SU-DHL-6 (cell line): Measurements from ENCODE around the gene PSMB8.

ENCODE experiments used
- H2AFZ ChIP-seq: fragments of 200-600 bp; sonication (generic); 2 replicates; pipeline ENCODE4 v1.6.1; 2014; ENCODE audit warnings: low read depth, mild to moderate bottlenecking, moderate library complexity, mixed read lengths, antibody characterized with exemption, low read length; ENCODE audit not compliant: severe bottlenecking
- H3F3A ChIP-seq: fragments of 200-600 bp; shearing (Covaris generic); 2 replicates; pipeline ENCODE4 v1.6.0; 2016; ENCODE audit warnings: antibody characterized with exemption, mild to moderate bottlenecking; ENCODE audit not compliant: insufficient read depth
- H3K27ac ChIP-seq: fragments of 200-600 bp; sonication (generic); 2 replicates; pipeline ENCODE4 v1.5.1; 2016; ENCODE audit warnings: low read depth, mild to moderate bottlenecking, low read length, moderate library complexity, mixed read lengths
- H3K27me3 ChIP-seq: fragments of 200-600 bp; sonication (generic), shearing (Covaris generic); 2 replicates; pipeline ENCODE4 v1.6.0; 2014; ENCODE audit warnings: mild to moderate bottlenecking, low read length
- H3K36me3 ChIP-seq: fragments of 200-600 bp; sonication (generic); 2 replicates; pipeline ENCODE4 v1.6.1; 2014; ENCODE audit warnings: mild to moderate bottlenecking, low read length, mixed read lengths
- H3K4me2 ChIP-seq: fragments of 300-600, 200-600 bp; shearing (Covaris generic), sonication (generic); 2 replicates; pipeline ENCODE4 v1.6.0; 2014; ENCODE audit warnings: low read length, low read depth, mild to moderate bottlenecking; ENCODE audit not compliant: poor library complexity, severe bottlenecking
- H3K4me3 ChIP-seq: fragments of 200-600 bp; sonication (generic); 2 replicates; pipeline ENCODE4 v1.5.1; 2014; ENCODE audit warnings: antibody characterized with exemption, low read length, mild to moderate bottlenecking, mixed read lengths; ENCODE audit not compliant: insufficient read depth, poor library complexity, severe bottlenecking
- H3K79me2 ChIP-seq: fragments of 200-600 bp; sonication (generic); 2 replicates; pipeline ENCODE4 v1.6.1; 2014; ENCODE audit warnings: mild to moderate bottlenecking, low read length, moderate library complexity; ENCODE audit not compliant: insufficient read depth
- H3K9ac ChIP-seq: fragments of 200-600 bp; sonication (generic); 2 replicates; pipeline ENCODE4 v1.7.0; 2014; ENCODE audit warnings: mild to moderate bottlenecking, low read length
- H3K9me2 ChIP-seq: fragments of 200-600 bp; sonication (generic); replicated peaks from 2 replicates; pipeline ENCODE4 v1.6.1; 2014; ENCODE audit warnings: low read length; ENCODE audit not compliant: insufficient read depth
- H3K9me3 ChIP-seq: fragments of 200-600 bp; sonication (generic); 2 replicates; pipeline ENCODE4 v1.6.1; 2014; ENCODE audit warnings: low read length, mixed read lengths; ENCODE audit not compliant: insufficient read depth
- H4K20me1 ChIP-seq: fragments of 200-600 bp; sonication (generic); 2 replicates; pipeline ENCODE4 v1.6.1; 2014; ENCODE audit warnings: low read depth, mild to moderate bottlenecking, antibody characterized with exemption, low read length, moderate library complexity, mixed read lengths
- EZH2phosphoT487 ChIP-seq: fragments of 200-600 bp; sonication (generic), shearing (Covaris generic); conservative IDR thresholded peaks from 2 replicates; pipeline ENCODE4 v1.6.1; 2018; ENCODE audit warnings: mild to moderate bottlenecking, antibody characterized with exemption, low read length, moderate library complexity, mixed read lengths
- TF ChIP-seq, protein P1 (sequence below): fragments of 200-600 bp; sonication (generic); IDR thresholded peaks from one replicate; pipeline ENCODE4 v1.5.1; 2017; ENCODE audit warnings: antibody characterized with exemption, mild to moderate bottlenecking, low read length, moderate library complexity; ENCODE audit not compliant: insufficient read depth, poor library complexity, severe bottlenecking

The PSMB8 gene

GRCh38 chr6:32852018-32852843 lies 8.4 kb upstream of the PSMB8 start:
- H2AFZ ChIP-seq = no peak overlapping the region
- no peaks in the 10 kb centered on the region for H3K9me2 ChIP-seq
- peak overlapping the region; percentile 66; the same call in 1 of the 2 replicates for H3K9ac ChIP-seq
- no peaks in the 10 kb centered on the region for H4K20me1 ChIP-seq
- H3K27ac ChIP-seq = no peak overlapping the region
- H3K27me3 ChIP-seq = no peaks in the 10 kb centered on the region
- no peaks in the 10 kb centered on the region for H3K9me3 ChIP-seq
- TF ChIP-seq, protein P1, sequence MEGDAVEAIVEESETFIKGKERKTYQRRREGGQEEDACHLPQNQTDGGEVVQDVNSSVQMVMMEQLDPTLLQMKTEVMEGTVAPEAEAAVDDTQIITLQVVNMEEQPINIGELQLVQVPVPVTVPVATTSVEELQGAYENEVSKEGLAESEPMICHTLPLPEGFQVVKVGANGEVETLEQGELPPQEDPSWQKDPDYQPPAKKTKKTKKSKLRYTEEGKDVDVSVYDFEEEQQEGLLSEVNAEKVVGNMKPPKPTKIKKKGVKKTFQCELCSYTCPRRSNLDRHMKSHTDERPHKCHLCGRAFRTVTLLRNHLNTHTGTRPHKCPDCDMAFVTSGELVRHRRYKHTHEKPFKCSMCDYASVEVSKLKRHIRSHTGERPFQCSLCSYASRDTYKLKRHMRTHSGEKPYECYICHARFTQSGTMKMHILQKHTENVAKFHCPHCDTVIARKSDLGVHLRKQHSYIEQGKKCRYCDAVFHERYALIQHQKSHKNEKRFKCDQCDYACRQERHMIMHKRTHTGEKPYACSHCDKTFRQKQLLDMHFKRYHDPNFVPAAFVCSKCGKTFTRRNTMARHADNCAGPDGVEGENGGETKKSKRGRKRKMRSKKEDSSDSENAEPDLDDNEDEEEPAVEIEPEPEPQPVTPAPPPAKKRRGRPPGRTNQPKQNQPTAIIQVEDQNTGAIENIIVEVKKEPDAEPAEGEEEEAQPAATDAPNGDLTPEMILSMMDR = no peak
- TF ChIP-seq EZH2phosphoT487 = no peak
- no peaks in the 10 kb centered on the region for H3K79me2 ChIP-seq
- peak overlapping the region; percentile 80 for H3K4me2 ChIP-seq
- no peak overlapping the region for H3K4me3 ChIP-seq
- H3K36me3 ChIP-seq = no peaks in the 10 kb centered on the region
- H3F3A ChIP-seq = peaks cover 5% of the 10 kb centered on the region; the same call in 1 of the 2 replicates

GRCh38 chr6:32851025-32851424 lies 7.2 kb upstream of the PSMB8 start:
- TF ChIP-seq, protein P1 = no peak
- no peak for TF ChIP-seq EZH2phosphoT487
- H3K79me2 ChIP-seq = no peaks in the 10 kb centered on the region
- H3K36me3 ChIP-seq = no peaks in the 10 kb centered on the region
- no peaks in the 10 kb centered on the region for H3K9me3 ChIP-seq
- no peaks in the 10 kb centered on the region for H3K9me2 ChIP-seq
- H2AFZ ChIP-seq = no peak overlapping the region
- H3K4me3 ChIP-seq = no peak overlapping the region
- no peak overlapping the region for H3K4me2 ChIP-seq
- no peak overlapping the region for H3K9ac ChIP-seq
- H3F3A ChIP-seq = peaks cover 7% of the 10 kb centered on the region
- no peaks in the 10 kb centered on the region for H4K20me1 ChIP-seq
- H3K27ac ChIP-seq = no peak overlapping the region
- no peaks in the 10 kb centered on the region for H3K27me3 ChIP-seq

DNA sequence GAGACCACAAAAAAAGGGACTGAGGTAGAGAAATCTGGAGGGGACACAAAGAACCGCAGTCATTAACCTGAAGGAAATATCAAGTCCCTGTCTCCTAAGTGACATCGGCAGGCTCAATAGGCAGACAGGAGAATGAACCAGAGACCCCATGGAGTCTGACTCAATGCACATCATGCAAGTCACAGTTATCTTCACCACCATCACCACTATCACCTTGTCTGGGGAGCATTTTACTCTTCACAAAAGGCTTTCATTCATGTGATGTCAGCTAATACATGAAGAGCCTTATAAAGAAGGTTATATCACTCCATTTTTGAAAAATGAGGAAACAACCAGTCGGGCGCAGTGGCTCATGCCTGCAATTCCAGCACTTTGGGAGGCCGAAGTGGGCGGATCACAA lies 5.3 kb upstream of the PSMB8 start:
- no peak overlapping the region for H3K27ac ChIP-seq
- TF ChIP-seq EZH2phosphoT487 = no peak
- TF ChIP-seq, protein P1 = no peak
- no peak overlapping the region for H2AFZ ChIP-seq
- no peaks in the 10 kb centered on the region for H3K9me2 ChIP-seq
- H3K27me3 ChIP-seq = no peaks in the 10 kb centered on the region
- no peaks in the 10 kb centered on the region for H3K36me3 ChIP-seq
- H3K4me3 ChIP-seq = no peak overlapping the region
- no peak overlapping the region for H3K4me2 ChIP-seq
- H4K20me1 ChIP-seq = no peaks in the 10 kb centered on the region
- H3F3A ChIP-seq = peaks cover 19% of the 10 kb centered on the region
- no peak overlapping the region for H3K9ac ChIP-seq
- H3K79me2 ChIP-seq = no peaks in the 10 kb centered on the region
- no peaks in the 10 kb centered on the region for H3K9me3 ChIP-seq
